HEK293 (cell line): ENCODE data around the gene EPHA6.

ENCODE experiments used
- CTCF ChIA-PET: fragments of 350-600 bp; formaldehyde crosslinking; extraction: SDS; loops from one replicate; lab custom pipeline; 2021; ENCODE audit warnings: antibody characterized with exemption; lab: Yijun Ruan, JAX
- POLR2A ChIA-PET: fragments of 300-600 bp; formaldehyde crosslinking; extraction: SDS; loops from one replicate; lab custom pipeline; 2020; ENCODE audit warnings: antibody characterized with exemption, inconsistent platforms; lab: Yijun Ruan, JAX
- H3K27ac ChIP-seq: fragments of 200-500 bp; sonication (Bioruptor generic); 2 replicates; pipeline ENCODE4 v1.5.1; 2014; ENCODE audit warnings: low read depth, low read length, control low read depth, inconsistent platforms; ENCODE audit errors: extremely low read depth
- H3K36me3 ChIP-seq, 2 experiments: fragments of 200-500 bp in 1 of 2; sonication (Bioruptor generic) in 1 of 2; 1 replicate in 1 of 2; 2 replicates in 1 of 2; pipeline ENCODE4 v1.5.1; 2014 to 2017; ENCODE audit warnings: inconsistent platforms in 2 of 2, low read length in 2 of 2; ENCODE audit not compliant: control insufficient read depth in 2 of 2, insufficient read depth in 1 of 2
- H3K4me1 ChIP-seq: fragments of 200-500 bp; sonication (Bioruptor generic); 2 replicates; pipeline ENCODE4 v1.5.1; 2014; ENCODE audit warnings: mild to moderate bottlenecking, low read length, inconsistent platforms; ENCODE audit not compliant: control insufficient read depth, insufficient read depth
- H3K4me3 ChIP-seq: 2 replicates; pipeline ENCODE4 v1.5.1; 2011; ENCODE audit warnings: low read depth, mild to moderate bottlenecking, control low read depth, low read length, moderate library complexity
- H3K9me3 ChIP-seq: fragments of 200-500 bp; sonication (Bioruptor generic); 2 replicates; pipeline ENCODE4 v1.5.1; 2014; ENCODE audit warnings: low read depth, low read length, inconsistent platforms; ENCODE audit not compliant: control insufficient read depth, insufficient read depth
- AEBP2 ChIP-seq: fragments of 450-650 bp; formaldehyde crosslinking; IDR thresholded peaks from 2 replicates; pipeline ENCODE4 v1.5.1; 2016; ENCODE audit warnings: missing biosample characterization, missing genetic modification characterization, borderline replicate concordance
- GFI1B ChIP-seq: fragments of 450-650 bp; formaldehyde crosslinking; IDR thresholded peaks from 2 replicates; pipeline ENCODE4 v1.5.1; 2016; ENCODE audit warnings: missing biosample characterization, missing genetic modification characterization
- GLI2 ChIP-seq: fragments of 450-650 bp; formaldehyde crosslinking; IDR thresholded peaks from 2 replicates; pipeline ENCODE4; 2017; ENCODE audit warnings: missing biosample characterization, missing genetic modification characterization, low read depth, borderline replicate concordance
- HOXA7 ChIP-seq: sonication (generic); formaldehyde crosslinking; IDR thresholded peaks from 2 replicates; pipeline ENCODE4 v1.8.1; 2022; ENCODE audit warnings: missing genetic modification reagents, borderline replicate concordance
- KLF7 ChIP-seq: fragments of 450-650 bp; formaldehyde crosslinking; IDR thresholded peaks from 2 replicates; pipeline ENCODE4 v1.5.1; 2016; ENCODE audit warnings: missing biosample characterization, missing genetic modification characterization, borderline replicate concordance
- ZBTB11 ChIP-seq: fragments of 450-650 bp; formaldehyde crosslinking; conservative IDR thresholded peaks from 2 replicates; pipeline ENCODE4 v1.5.1; 2016; ENCODE audit warnings: low read depth, missing biosample characterization, missing genetic modification characterization
- ZBTB6 ChIP-seq: fragments of 450-650 bp; formaldehyde crosslinking; IDR thresholded peaks from 2 replicates; pipeline ENCODE4 v1.5.1; 2017; ENCODE audit warnings: missing biosample characterization, missing genetic modification characterization
- ZBTB8A ChIP-seq: fragments of 450-650 bp; formaldehyde crosslinking; IDR thresholded peaks from 2 replicates; pipeline ENCODE4 v1.5.1; 2016; ENCODE audit warnings: missing biosample characterization, missing genetic modification characterization
- ZNF112 ChIP-seq: fragments of 450-650 bp; formaldehyde crosslinking; IDR thresholded peaks from 2 replicates; pipeline ENCODE4 v1.5.0; 2017; ENCODE audit warnings: missing biosample characterization, missing genetic modification characterization
- ZNF148 ChIP-seq: fragments of 450-650 bp; formaldehyde crosslinking; IDR thresholded peaks from 2 replicates; pipeline ENCODE4 v1.5.0; 2017; ENCODE audit warnings: missing biosample characterization, missing genetic modification characterization, borderline replicate concordance
- ZNF169 ChIP-seq: fragments of 450-650 bp; formaldehyde crosslinking; IDR thresholded peaks from 2 replicates; pipeline ENCODE4 v1.5.1; 2016; ENCODE audit warnings: missing biosample characterization, missing genetic modification characterization
- ZNF18 ChIP-seq: fragments of 450-650 bp; formaldehyde crosslinking; IDR thresholded peaks from 2 replicates; pipeline ENCODE4 v1.5.1; 2016; ENCODE audit warnings: missing biosample characterization, missing genetic modification characterization
- ZNF202 ChIP-seq: fragments of 450-650 bp; formaldehyde crosslinking; IDR thresholded peaks from 2 replicates; pipeline ENCODE4 v1.5.1; 2016; ENCODE audit warnings: missing biosample characterization, missing genetic modification characterization, borderline replicate concordance
- ZNF223 ChIP-seq: fragments of 450-650 bp; formaldehyde crosslinking; IDR thresholded peaks from 2 replicates; pipeline ENCODE4 v1.5.1; 2016; ENCODE audit warnings: missing biosample characterization, missing genetic modification characterization
- ZNF510 ChIP-seq: fragments of 450-650 bp; formaldehyde crosslinking; IDR thresholded peaks from 2 replicates; pipeline ENCODE4 v1.5.1; 2018; ENCODE audit warnings: mild to moderate bottlenecking, missing genetic modification characterization, missing biosample characterization; ENCODE audit not compliant: insufficient replicate concordance
- ZNF610 ChIP-seq: fragments of 450-650 bp; formaldehyde crosslinking; IDR thresholded peaks from 2 replicates; pipeline ENCODE4 v1.5.1; 2016; ENCODE audit warnings: missing biosample characterization, missing genetic modification characterization, borderline replicate concordance
- ZNF639 ChIP-seq: fragments of 450-650 bp; formaldehyde crosslinking; IDR thresholded peaks from 2 replicates; pipeline ENCODE4 v1.5.1; 2016; ENCODE audit warnings: missing biosample characterization, missing genetic modification characterization
- ZNF660 ChIP-seq: fragments of 450-650 bp; IDR thresholded peaks from 2 replicates; pipeline ENCODE4 v1.5.1; 2018; ENCODE audit warnings: missing biosample characterization, mild to moderate bottlenecking, missing genetic modification characterization
- ZNF701 ChIP-seq: fragments of 450-650 bp; formaldehyde crosslinking; IDR thresholded peaks from 2 replicates; pipeline ENCODE4 v1.5.1; 2016; ENCODE audit warnings: missing biosample characterization, missing genetic modification characterization
- ZNF843 ChIP-seq: fragments of 450-650 bp; formaldehyde crosslinking; IDR thresholded peaks from 2 replicates; pipeline ENCODE4 v1.5.1; 2016; ENCODE audit warnings: missing biosample characterization, missing genetic modification characterization

EPHA6 gene

GRCh38 chr3:97550408-97550807, 736.0 kb downstream of the EPHA6 start:
- Histone ChIP-seq H3K9me3 (no peaks in the 10 kb centered on the region), H3K36me3 (no peaks in the 10 kb centered on the region), H3K4me3 (no peak overlapping the region), H3K27ac (no peak overlapping the region), H3K4me1 (no peaks in the 10 kb centered on the region)
- CTCF ChIA-PET, result no interaction called here
- no peak for TF ChIP-seq ZNF660
- TF ChIP-seq GLI2, result no peak
- no peak for TF ChIP-seq ZBTB6
- no peak for TF ChIP-seq ZNF639 (tag by site-specific recombination)
- TF ChIP-seq ZNF701 (tag by site-specific recombination), result no peak
- no peak for TF ChIP-seq AEBP2
- no peak for TF ChIP-seq GFI1B (tag by site-specific recombination)
- no peak for TF ChIP-seq ZNF18 (tag by site-specific recombination)
- TF ChIP-seq KLF7 (tag by site-specific recombination), result no peak
- no peak for TF ChIP-seq ZNF610
- no peak for TF ChIP-seq ZNF169 (tag by site-specific recombination)
- no peak for TF ChIP-seq ZBTB8A (tag by site-specific recombination)
- TF ChIP-seq ZNF223 (tag by site-specific recombination), result no peak
- no peak for TF ChIP-seq ZNF112 (tag by site-specific recombination)
- TF ChIP-seq ZNF202 (tag by site-specific recombination), result no peak
- TF ChIP-seq HOXA7 (CRISPR knock-in tag), result no peak
- no peak for TF ChIP-seq ZNF510 (tag by site-specific recombination)
- TF ChIP-seq ZNF148 (tag by site-specific recombination), result no peak
- no peak for TF ChIP-seq ZBTB11
- no peak for TF ChIP-seq ZNF843
- POLR2A ChIA-PET, result no interaction called here
